Astrocyte of the spinal cord (primary cell): Measurements from ENCODE around the gene GAREM2.

Experiments used
- DNase-seq: peaks from one replicate; pipeline ENCODE4 v3.0.0; 2011; ENCODE audit warnings: low read depth, low spot score
- H3K4me3 ChIP-seq: 2 replicates; pipeline ENCODE4 v1.5.1; 2011; ENCODE audit warnings: low read depth, mild to moderate bottlenecking, low read length, moderate library complexity
- in situ Hi-C: cut with HindIII; loops from 2 replicates; pipeline ENCODE4 v1.10.0; 2017; ENCODE audit warnings: low sequenced_read_pairs
- TF ChIP-seq, protein P1 (sequence below): IDR thresholded peaks from 2 replicates; pipeline ENCODE4 v1.5.1; 2012; ENCODE audit warnings: low read depth, mild to moderate bottlenecking, low read length, inconsistent platforms

Gene GAREM2

GRCh38 chr2:26202981-26203490 is 30.1 kb downstream of the GAREM2 start:
- no peak for DNase-seq
- in situ Hi-C loops: no loop called here
- TF ChIP-seq, protein P1, sequence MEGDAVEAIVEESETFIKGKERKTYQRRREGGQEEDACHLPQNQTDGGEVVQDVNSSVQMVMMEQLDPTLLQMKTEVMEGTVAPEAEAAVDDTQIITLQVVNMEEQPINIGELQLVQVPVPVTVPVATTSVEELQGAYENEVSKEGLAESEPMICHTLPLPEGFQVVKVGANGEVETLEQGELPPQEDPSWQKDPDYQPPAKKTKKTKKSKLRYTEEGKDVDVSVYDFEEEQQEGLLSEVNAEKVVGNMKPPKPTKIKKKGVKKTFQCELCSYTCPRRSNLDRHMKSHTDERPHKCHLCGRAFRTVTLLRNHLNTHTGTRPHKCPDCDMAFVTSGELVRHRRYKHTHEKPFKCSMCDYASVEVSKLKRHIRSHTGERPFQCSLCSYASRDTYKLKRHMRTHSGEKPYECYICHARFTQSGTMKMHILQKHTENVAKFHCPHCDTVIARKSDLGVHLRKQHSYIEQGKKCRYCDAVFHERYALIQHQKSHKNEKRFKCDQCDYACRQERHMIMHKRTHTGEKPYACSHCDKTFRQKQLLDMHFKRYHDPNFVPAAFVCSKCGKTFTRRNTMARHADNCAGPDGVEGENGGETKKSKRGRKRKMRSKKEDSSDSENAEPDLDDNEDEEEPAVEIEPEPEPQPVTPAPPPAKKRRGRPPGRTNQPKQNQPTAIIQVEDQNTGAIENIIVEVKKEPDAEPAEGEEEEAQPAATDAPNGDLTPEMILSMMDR: no peak
- H3K4me3 ChIP-seq: no peak overlapping the region

DNA sequence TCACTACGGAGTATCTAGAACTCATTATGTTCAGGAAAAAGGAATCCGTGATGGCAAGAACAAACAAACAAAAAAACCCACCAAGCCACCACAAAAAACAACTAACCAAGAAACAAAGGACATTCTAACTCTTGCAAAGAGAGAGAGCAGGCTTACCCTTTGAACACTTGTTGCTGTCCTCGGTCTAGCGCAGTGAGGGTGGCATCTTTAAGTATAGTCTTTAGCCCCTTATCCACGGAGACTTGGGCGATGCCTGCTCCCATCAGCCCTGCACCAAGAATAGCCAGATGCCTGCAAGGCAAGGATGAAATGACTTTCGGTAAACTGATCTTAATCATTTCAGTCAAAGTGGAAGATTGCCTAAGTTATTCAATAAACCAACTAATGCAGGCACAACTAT is 31.0 kb downstream of the GAREM2 start:
- TF ChIP-seq, protein P1: no peak
- in situ Hi-C loops: no loop called here
- DNase-seq: no peak
- H3K4me3 ChIP-seq: no peak overlapping the region

- no peak overlapping the region for H3K4me3 ChIP-seq
- in situ Hi-C loops: no loop called here
- TF ChIP-seq, protein P1: no peak
- DNase-seq: no peak
Observed at GRCh38 chr2:26212011-26212410, 39.1 kb downstream of the GAREM2 start.

- in situ Hi-C loops: no loop called here
Observed at GRCh38 chr2:26214759-26215158, 41.9 kb downstream of the GAREM2 start.

DNA sequence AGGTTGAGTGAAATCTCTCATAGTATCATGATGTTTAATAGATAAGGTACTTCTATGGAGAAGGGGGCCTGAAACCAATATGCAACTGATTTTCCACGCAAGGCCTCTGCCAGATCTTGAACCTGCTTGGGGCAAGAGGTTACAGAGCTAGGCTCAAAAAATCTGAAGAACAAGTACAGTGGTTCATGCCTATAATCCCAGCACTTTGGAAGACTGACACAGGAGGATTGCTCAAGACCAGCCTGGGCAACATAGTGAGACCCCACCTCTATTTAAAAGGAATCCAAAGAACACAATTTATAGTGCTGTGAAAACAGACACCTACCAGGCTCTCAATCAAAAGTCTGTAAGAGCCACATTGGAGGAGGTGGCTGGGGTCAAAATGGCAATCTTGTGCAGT is 42.9 kb downstream of the GAREM2 start:
- H3K4me3 ChIP-seq: no peak overlapping the region
- no peak for DNase-seq
- TF ChIP-seq, protein P1: no peak
- in situ Hi-C loops: no loop called here

More at GRCh38 chr2:26214759-26215158, 41.9 kb downstream of the GAREM2 start:
- TF ChIP-seq, protein P1: no peak
- no peak for DNase-seq
- H3K4me3 ChIP-seq: no peak overlapping the region

- TF ChIP-seq, protein P1: no peak
- DNase-seq: no peak
- H3K4me3 ChIP-seq: no peak overlapping the region
- in situ Hi-C loops: no loop called here
Observed at GRCh38 chr2:26216587-26216986, 43.7 kb downstream of the GAREM2 start.

- TF ChIP-seq, protein P1: no peak
- in situ Hi-C loops: no loop called here
- no peak for DNase-seq
- no peak overlapping the region for H3K4me3 ChIP-seq
Observed at GRCh38 chr2:26217720-26218119, 44.8 kb downstream of the GAREM2 start.
